Thyroid gland (tissue), 4 donors: ENCODE measurements around the gene CDC42BPG. TPM values are rescaled to one million over a fixed set of nuclear protein-coding genes. Genes with fewer than 3 reads are reported as not detected.

Experiments used
- DNase-seq, 2 donors: peaks; one replicate each; pipeline ENCODE4 v3.0.0-alpha.2; 2019
- H3K27ac ChIP-seq, 3 donors: fragments of 200-600 bp; sonication (generic); 1 replicate in 2 of 3; 2 replicates in 1 of 3; pipeline ENCODE4 v1.5.1; 2016 to 2019; ENCODE audit warnings: mild to moderate bottlenecking in 1 of 3, moderate library complexity in 1 of 3
- H3K27me3 ChIP-seq: fragments of 200-600 bp; sonication (generic); one replicate; pipeline ENCODE4 v1.5.1; 2019
- H3K36me3 ChIP-seq, 2 donors: fragments of 200-600 bp; sonication (generic); one replicate each; pipeline ENCODE4 v1.5.1; 2016 to 2019
- H3K4me1 ChIP-seq, 2 donors: fragments of 200-600 bp; sonication (generic); one replicate each; pipeline ENCODE4 v1.5.1; 2017 to 2019
- H3K4me3 ChIP-seq, 3 donors: fragments of 200-600 bp; sonication (generic); replicated peaks in 1 of 3; 1 replicate in 2 of 3; 2 replicates in 1 of 3; pipeline ENCODE4 v1.5.1; 2016; ENCODE audit warnings: mild to moderate bottlenecking in 1 of 3
- H3K9me3 ChIP-seq: fragments of 200-600 bp; sonication (generic); one replicate; pipeline ENCODE4 v1.5.1; 2017
- POLR2A ChIP-seq, 2 donors: fragments of 450-650 bp; IDR thresholded peaks; one replicate each; pipeline ENCODE4 v1.6.1; 2017; ENCODE audit warnings: antibody characterized with exemption in 2 of 2, mild to moderate bottlenecking in 2 of 2, moderate library complexity in 1 of 2
- WGBS, 2 donors: methylation state at CpG; one replicate each; pipeline ENCODE4 v1.1.5; 2017; 5-methylcytosine and 5-hydroxymethylcytosine counted together
- intact Hi-C: fragments of 100-400 bp; cut with DNase I; formaldehyde crosslinking; loops from one replicate; pipeline ENCODE4 v1.15.1; 2023
- total RNA-seq, 4 donors: library from RNA; depleted of rRNA; stranded (reverse); fragments of >200 nt; gene quantifications; one replicate each; pipeline ENCODE4 v1.2.3, GENCODE V29; 2016
- TF ChIP-seq, protein P1 (sequence below), 6 experiments: fragments of 200-600 bp in 3 of 6; fragments of 450-650 bp in 3 of 6; sonication (generic) in 3 of 6; IDR thresholded peaks; one replicate each; pipeline ENCODE4 v1.5.1; 2016 to 2019; ENCODE audit warnings: antibody characterized with exemption in 6 of 6, mild to moderate bottlenecking in 2 of 6, inconsistent platforms in 1 of 6, moderate library complexity in 1 of 6

Gene CDC42BPG
- total RNA-seq, 4 donors from 2014 or later = 7.8 to 13.9 (median 10.2) TPM

GRCh38 chr11:64833509-64833908 lies 10.9 kb downstream of the CDC42BPG start:
- Histone ChIP-seq H3K4me1 (no peaks in the 10 kb centered on the region), H3K27me3 (no peaks in the 10 kb centered on the region), H3K4me3 (no peak overlapping the region), H3K27ac (no peak overlapping the region), H3K36me3 (peaks cover 18 to 25% of the 10 kb centered on the region in 2 donors), H3K9me3 (no peaks in the 10 kb centered on the region)
- WGBS, 2 donors = 92 to 95% methylated on average over 9 to 10 of the region's 10 CpGs
- TF ChIP-seq POLR2A (IDR thresholded peaks at IDR 0.05) = no peak
- TF ChIP-seq, protein P1, sequence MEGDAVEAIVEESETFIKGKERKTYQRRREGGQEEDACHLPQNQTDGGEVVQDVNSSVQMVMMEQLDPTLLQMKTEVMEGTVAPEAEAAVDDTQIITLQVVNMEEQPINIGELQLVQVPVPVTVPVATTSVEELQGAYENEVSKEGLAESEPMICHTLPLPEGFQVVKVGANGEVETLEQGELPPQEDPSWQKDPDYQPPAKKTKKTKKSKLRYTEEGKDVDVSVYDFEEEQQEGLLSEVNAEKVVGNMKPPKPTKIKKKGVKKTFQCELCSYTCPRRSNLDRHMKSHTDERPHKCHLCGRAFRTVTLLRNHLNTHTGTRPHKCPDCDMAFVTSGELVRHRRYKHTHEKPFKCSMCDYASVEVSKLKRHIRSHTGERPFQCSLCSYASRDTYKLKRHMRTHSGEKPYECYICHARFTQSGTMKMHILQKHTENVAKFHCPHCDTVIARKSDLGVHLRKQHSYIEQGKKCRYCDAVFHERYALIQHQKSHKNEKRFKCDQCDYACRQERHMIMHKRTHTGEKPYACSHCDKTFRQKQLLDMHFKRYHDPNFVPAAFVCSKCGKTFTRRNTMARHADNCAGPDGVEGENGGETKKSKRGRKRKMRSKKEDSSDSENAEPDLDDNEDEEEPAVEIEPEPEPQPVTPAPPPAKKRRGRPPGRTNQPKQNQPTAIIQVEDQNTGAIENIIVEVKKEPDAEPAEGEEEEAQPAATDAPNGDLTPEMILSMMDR (IDR thresholded peaks at IDR 0.05) = no peak
- DNase-seq = no peak
- intact Hi-C loops = no loop called here

- no peak for DNase-seq
- intact Hi-C loops = no loop called here
- H3K4me1 ChIP-seq = no peaks in the 10 kb centered on the region
- H3K36me3 ChIP-seq = peaks cover 17 to 21% of the 10 kb centered on the region in 2 donors
- H3K4me3 ChIP-seq = no peak overlapping the region
- no peaks in the 10 kb centered on the region for H3K9me3 ChIP-seq
- TF ChIP-seq, protein P1 (IDR thresholded peaks at IDR 0.05) = no peak
- TF ChIP-seq POLR2A (IDR thresholded peaks at IDR 0.05) = no peak
- H3K27ac ChIP-seq = no peak overlapping the region
- WGBS, 2 donors = 89 to 90% methylated on average over 9 to 10 of the region's 12 CpGs
- no peaks in the 10 kb centered on the region for H3K27me3 ChIP-seq
These were observed 11.3 kb downstream of the CDC42BPG start for GRCh38 chr11:64833198-64833502.

- intact Hi-C loops = no loop called here
- Histone ChIP-seq H3K4me3 (no peak overlapping the region), H3K36me3 (peaks cover 15 to 21% of the 10 kb centered on the region in 2 donors), H3K4me1 (no peaks in the 10 kb centered on the region), H3K27me3 (no peaks in the 10 kb centered on the region), H3K9me3 (no peaks in the 10 kb centered on the region), H3K27ac (no peak overlapping the region)
- WGBS, 2 donors = 89 to 90% methylated on average over 10 to 11 of the region's 21 CpGs
- TF ChIP-seq POLR2A (IDR thresholded peaks at IDR 0.05) = no peak
- TF ChIP-seq, protein P1 (IDR thresholded peaks at IDR 0.05) = no peak
- no peak for DNase-seq
These were observed 11.8 kb downstream of the CDC42BPG start for GRCh38 chr11:64832467-64833197.

DNA sequence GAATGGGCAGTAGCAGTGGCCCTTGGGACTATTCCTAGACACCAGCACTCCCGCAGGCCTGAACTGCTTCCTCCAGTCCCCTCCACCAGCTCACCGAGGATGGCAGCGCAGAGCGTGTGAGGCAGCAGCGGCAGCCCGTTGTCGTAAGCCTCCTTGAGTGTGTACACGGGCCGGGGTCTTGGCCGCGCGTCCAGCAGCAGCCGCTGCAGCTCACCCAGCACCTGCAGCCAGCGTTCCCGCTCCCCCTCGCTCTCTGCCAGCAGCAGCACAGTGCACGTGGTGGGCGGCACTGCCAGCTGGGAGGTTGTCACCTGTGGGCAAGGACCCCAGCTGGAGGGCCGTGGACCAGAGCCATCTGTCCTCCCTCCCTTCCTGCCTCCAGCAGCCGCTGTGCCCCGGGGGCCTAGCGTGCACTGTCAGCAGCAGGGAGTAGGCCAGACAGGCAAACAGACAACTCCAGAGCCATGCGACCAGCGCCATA lies 13.0 kb downstream of the CDC42BPG start:
- Histone ChIP-seq H3K36me3 (peaks cover 15 to 21% of the 10 kb centered on the region in 2 donors), H3K4me3 (no peak overlapping the region), H3K4me1 (no peaks in the 10 kb centered on the region), H3K9me3 (no peaks in the 10 kb centered on the region), H3K27me3 (no peaks in the 10 kb centered on the region), H3K27ac (no peak overlapping the region)
- 87 to 88% methylated on average over 9 to 11 of the region's 24 CpGs for WGBS, 2 donors
- intact Hi-C loops = no loop called here
- TF ChIP-seq, protein P1 (IDR thresholded peaks at IDR 0.05) = no peak
- TF ChIP-seq POLR2A (IDR thresholded peaks at IDR 0.05) = no peak
- no peak for DNase-seq

DNA sequence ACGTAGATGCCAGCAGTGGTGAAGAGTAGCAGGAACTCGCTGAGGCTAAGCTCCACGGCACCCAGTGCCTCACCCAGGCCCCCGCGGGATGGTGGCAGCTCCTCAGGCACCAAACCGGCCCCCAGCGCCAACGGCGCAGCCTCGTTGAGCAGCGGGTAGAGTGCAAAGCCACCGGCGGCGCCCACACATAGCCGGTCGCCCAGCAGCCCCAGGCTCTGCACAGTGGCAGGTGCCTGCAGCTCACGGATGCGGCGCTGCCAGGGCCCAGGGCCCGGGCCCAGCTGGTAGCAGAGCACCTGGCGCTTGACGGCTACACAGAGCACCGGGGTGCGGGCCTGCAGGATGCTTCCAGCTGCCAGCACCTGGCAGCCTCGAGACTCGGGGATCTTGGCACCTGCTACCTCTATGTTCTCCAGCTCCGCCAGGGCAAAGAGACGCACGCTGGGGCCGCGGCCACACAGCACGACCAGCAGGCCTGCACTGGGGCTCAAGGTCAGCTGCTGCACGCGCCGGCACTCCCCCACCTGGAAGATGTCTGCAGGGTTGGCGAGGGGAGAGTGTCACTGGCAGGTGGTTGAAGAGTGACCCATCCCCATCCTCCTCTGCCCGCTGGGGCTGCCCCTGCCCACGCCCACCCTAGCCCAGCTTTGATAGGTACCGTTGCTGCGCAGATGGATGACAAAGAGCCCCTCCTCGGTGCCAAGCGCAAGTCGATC lies 14.8 kb downstream of the CDC42BPG start:
- Histone ChIP-seq H3K27ac (no peak overlapping the region), H3K9me3 (no peaks in the 10 kb centered on the region), H3K4me1 (no peaks in the 10 kb centered on the region), H3K27me3 (no peaks in the 10 kb centered on the region), H3K4me3 (no peak overlapping the region), H3K36me3 (peaks cover 15 to 16% of the 10 kb centered on the region in 2 donors)
- intact Hi-C loops = no loop called here
- TF ChIP-seq POLR2A (IDR thresholded peaks at IDR 0.05) = no peak
- TF ChIP-seq, protein P1 (IDR thresholded peaks at IDR 0.05) = no peak
- no peak for DNase-seq
- 89 to 94% methylated on average over 13 to 20 of the region's 43 CpGs for WGBS, 2 donors
